Measurements from ENCODE around the gene RPGRIP1L.

GRCh38 chr16:53721017-53721416 is 17.4 kb upstream of the RPGRIP1L start:
- no peak for TF ChIP-seq CTCF (optimal IDR thresholded peaks at IDR 0.05 in 1 of 3, IDR thresholded peaks at IDR 0.05 in 1 of 3, conservative IDR thresholded peaks at IDR 0.05 in 1 of 3; ENCODE audit: extremely low read depth in 1 of 3, insufficient read depth in 2 of 3, low read length in 3 of 3)
- TF ChIP-seq EZH2 (IDR thresholded peaks at IDR 0.05; ENCODE audit: low read length), result no peak

Measured in keratinocyte (primary cell).